Measurements from ENCODE around the gene FBXO42.
A peak's percentile ranks its signal among the peaks of the same experiment; 100 is the strongest.
"Not testable (repeated sequence)": the region's sequence is repeated elsewhere in the genome, so short reads cannot be mapped to it uniquely, and the experiment has no call there.

Gene FBXO42

GRCh38 chr1:16215882-16216753, 136.2 kb downstream of the FBXO42 start:
- peak; percentile 62 for DNase-seq

- DNase-seq, result not testable (repeated sequence)
Measured at GRCh38 chr1:16215240-16215639, 137.0 kb downstream of the FBXO42 start.

- not testable (repeated sequence) for DNase-seq
Measured at GRCh38 chr1:16213544-16213943, 138.7 kb downstream of the FBXO42 start.

- no peak for DNase-seq
Measured at GRCh38 chr1:16213013-16213412, 139.3 kb downstream of the FBXO42 start.

GRCh38 chr1:16212251-16212961, 139.9 kb downstream of the FBXO42 start, which contains the start of gene ARHGEF19:
Gene ARHGEF19 (minus strand): TSS chr1:16212652. CDS start chr1:16209054, 3,598 bp downstream.
- DNase-seq, result no peak

- DNase-seq, result no peak
Measured at GRCh38 chr1:16211824-16212223, 140.5 kb downstream of the FBXO42 start.

- no peak for DNase-seq
Measured at GRCh38 chr1:16210581-16210980, 141.7 kb downstream of the FBXO42 start.

GRCh38 chr1:16209847-16210407, 142.4 kb downstream of the FBXO42 start:
- no peak for DNase-seq

GRCh38 chr1:16209132-16209846, 143.0 kb downstream of the FBXO42 start:
- DNase-seq, result no peak

GRCh38 chr1:16208270-16208987, 143.9 kb downstream of the FBXO42 start:
- DNase-seq, result peak; percentile 38

GRCh38 chr1:16207318-16208269, 144.7 kb downstream of the FBXO42 start:
- DNase-seq, result peak; percentile 55

- peak; percentile 98 for DNase-seq
Measured at GRCh38 chr1:16206547-16207317, 145.5 kb downstream of the FBXO42 start.

GRCh38 chr1:16205891-16206546, 146.3 kb downstream of the FBXO42 start:
- DNase-seq, result no peak

GRCh38 chr1:16205334-16205671, 147.0 kb downstream of the FBXO42 start:
- no peak for DNase-seq

GRCh38 chr1:16204634-16205333, 147.5 kb downstream of the FBXO42 start:
- no peak for DNase-seq

GRCh38 chr1:16204216-16204615, 148.1 kb downstream of the FBXO42 start:
- DNase-seq, result no peak

- DNase-seq, result no peak
Measured at GRCh38 chr1:16203550-16203949, 148.7 kb downstream of the FBXO42 start.

- no peak for DNase-seq
Measured at GRCh38 chr1:16202281-16203210, 149.7 kb downstream of the FBXO42 start.

Measured in NCI-H226 (cell line).